CD4-positive, alpha-beta memory T cell (primary cell): ENCODE results near the gene SLC2A4RG. TPM values are rescaled to one million over a fixed set of nuclear protein-coding genes. Genes with fewer than 3 reads are reported as not detected.

Source experiments
- CTCF ChIA-PET: fragments of 350-600 bp; sonication (Branson Sonifier 250); formaldehyde crosslinking; loops from one replicate; lab custom pipeline; 2021; ENCODE audit warnings: inconsistent platforms; ENCODE audit not compliant: partially characterized antibody; lab: Charles Lee
- POLR2A ChIA-PET: fragments of 350-600 bp; sonication (Branson Sonifier 250); formaldehyde crosslinking; loops from one replicate; lab custom pipeline; 2021; ENCODE audit not compliant: partially characterized antibody; lab: Charles Lee
- DNase-seq, 5 donors: peaks; one replicate each; pipeline versions ENCODE4 v3.0.0 to v3.0.0-alpha.2; 2020 to 2022; ENCODE audit warnings: mixed read lengths in 1 of 5
- H3K27ac ChIP-seq: one replicate; pipeline ENCODE4 v1.7.0; 2013; ENCODE audit warnings: low read depth, low read length
- H3K27me3 ChIP-seq: 2 replicates; pipeline ENCODE4 v1.7.0; 2013; ENCODE audit warnings: mild to moderate bottlenecking, low read length, moderate library complexity; ENCODE audit not compliant: insufficient read depth
- H3K36me3 ChIP-seq: 2 replicates; pipeline ENCODE4 v1.7.0; 2013; ENCODE audit warnings: mild to moderate bottlenecking, low read length, moderate library complexity; ENCODE audit not compliant: insufficient read depth
- H3K4me1 ChIP-seq: 2 replicates; pipeline ENCODE4 v1.7.0; 2013; ENCODE audit warnings: mild to moderate bottlenecking, low read length, moderate library complexity; ENCODE audit not compliant: insufficient read depth
- H3K4me3 ChIP-seq, 2 donors: one replicate each; pipeline ENCODE4 v1.7.0; 2013; ENCODE audit warnings: low read length in 2 of 2, mild to moderate bottlenecking in 1 of 2
- H3K9me3 ChIP-seq, 2 donors: one replicate each; pipeline ENCODE4 v1.7.0; 2013; ENCODE audit warnings: low read length in 2 of 2, control low read depth in 1 of 2; ENCODE audit not compliant: control insufficient read depth in 1 of 2
- H3K27ac Mint-ChIP-seq, 7 donors: one replicate each; pipeline ENCODE4 v1.8.0; 2020 to 2021; ENCODE audit warnings: mixed read lengths in 7 of 7, mild to moderate bottlenecking in 6 of 7, inconsistent platforms in 3 of 7, moderate library complexity in 3 of 7
- H3K27me3 Mint-ChIP-seq, 2 donors: one replicate each; pipeline ENCODE4 v1.8.0; 2020 to 2021; ENCODE audit warnings: mixed read lengths in 2 of 2
- H3K36me3 Mint-ChIP-seq, 2 donors: one replicate each; pipeline ENCODE4 v1.8.0; 2020 to 2021; ENCODE audit warnings: mixed read lengths in 2 of 2, inconsistent platforms in 1 of 2, mild to moderate bottlenecking in 1 of 2
- H3K4me1 Mint-ChIP-seq, 4 donors: one replicate each; pipeline ENCODE4 v1.8.0; 2020 to 2021; ENCODE audit warnings: mixed read lengths in 4 of 4, mild to moderate bottlenecking in 1 of 4
- H3K4me3 Mint-ChIP-seq, 8 donors: one replicate each; pipeline ENCODE4 v1.8.0; 2020 to 2021; ENCODE audit warnings: mixed read lengths in 8 of 8, mild to moderate bottlenecking in 7 of 8, moderate library complexity in 6 of 8, inconsistent platforms in 3 of 8
- H3K9me3 Mint-ChIP-seq, 8 donors: one replicate each; pipeline ENCODE4 v1.8.0; 2020 to 2021; ENCODE audit warnings: mixed read lengths in 8 of 8, mild to moderate bottlenecking in 5 of 8, inconsistent platforms in 3 of 8, moderate library complexity in 1 of 8
- intact Hi-C: fragments of 100-400 bp; cut with micrococcal nuclease; formaldehyde crosslinking; loops from one replicate; pipeline ENCODE4 v1.15.1; 2023
- polyA plus RNA-seq, 2 donors: library from polyadenylated mRNA; unstranded; fragments of 300-500 nt; fragmentation: Illumina TruSeq; gene quantifications; one replicate each; pipeline ENCODE4 v1.2.3, GENCODE V29; 2021
- total RNA-seq, 2 experiments: library from RNA; stranded (reverse); gene quantifications; one replicate each; pipeline ENCODE4 v1.2.3, GENCODE V29; 2021

SLC2A4RG gene
- total and polyA plus RNA-seq, 4 experiments from 2014 or later = 2.2 to 124 (median 64.5) TPM

GRCh38 chr20:63765902-63766301, 26.3 kb downstream of the SLC2A4RG start:
- Histone ChIP-seq H3K36me3 (no peaks in the 10 kb centered on the region), H3K27ac (no peak overlapping the region), H3K9me3 (no peaks in the 10 kb centered on the region), H3K27me3 (no peaks in the 10 kb centered on the region), H3K4me1 (no peaks in the 10 kb centered on the region), H3K4me3 (no peak overlapping the region)
- POLR2A ChIA-PET = interaction anchor here (1.1 kb wide), 2 partner anchors 17 to 57 kb away, joined by 3 to 5 read pairs; no protein-coding TSS in a partner anchor
- H3K9me3 Mint-ChIP-seq = no peaks in the 10 kb centered on the region
- H3K27ac Mint-ChIP-seq = no peak overlapping the region
- intact Hi-C loops = no loop called here
- DNase-seq = no peak
- no peaks in the 10 kb centered on the region for H3K4me1 Mint-ChIP-seq
- H3K36me3 Mint-ChIP-seq = no peaks in the 10 kb centered on the region
- CTCF ChIA-PET = no interaction called here
- no peaks in the 10 kb centered on the region for H3K27me3 Mint-ChIP-seq
- H3K4me3 Mint-ChIP-seq = no peak overlapping the region

- Histone ChIP-seq H3K27ac (no peak overlapping the region), H3K36me3 (no peaks in the 10 kb centered on the region), H3K9me3 (no peaks in the 10 kb centered on the region), H3K4me3 (no peak overlapping the region), H3K4me1 (no peaks in the 10 kb centered on the region), H3K27me3 (no peaks in the 10 kb centered on the region)
- H3K4me1 Mint-ChIP-seq = no peaks in the 10 kb centered on the region
- no peak for DNase-seq
- H3K27ac Mint-ChIP-seq = no peak overlapping the region
- H3K36me3 Mint-ChIP-seq = no peaks in the 10 kb centered on the region
- H3K27me3 Mint-ChIP-seq = no peaks in the 10 kb centered on the region
- POLR2A ChIA-PET = interaction anchor here (1.1 kb wide), 1 partner anchor 58 kb away, joined by 3 read pairs; no protein-coding TSS in a partner anchor
- no peaks in the 10 kb centered on the region for H3K9me3 Mint-ChIP-seq
- intact Hi-C loops = no loop called here
- no peak overlapping the region for H3K4me3 Mint-ChIP-seq
- CTCF ChIA-PET = interaction anchor here (0.6 kb wide), 1 partner anchor 17 kb away, joined by 3 read pairs; no protein-coding TSS in a partner anchor
Measured at GRCh38 chr20:63766695-63767426, 27.3 kb downstream of the SLC2A4RG start.

GRCh38 chr20:63767456-63767855, 27.9 kb downstream of the SLC2A4RG start:
- no peak overlapping the region for H3K27ac ChIP-seq
- intact Hi-C loops = no loop called here
- ChIA-PET POLR2A (no interaction called here), CTCF (interaction anchor here (0.6 kb wide), 1 partner anchor 16 kb away, joined by 3 read pairs; no protein-coding TSS in a partner anchor)
- Mint-ChIP-seq H3K27me3 (no peaks in the 10 kb centered on the region), H3K9me3 (no peaks in the 10 kb centered on the region), H3K27ac (no peak overlapping the region), H3K36me3 (no peaks in the 10 kb centered on the region), H3K4me1 (no peaks in the 10 kb centered on the region), H3K4me3 (no peak overlapping the region)
- no peaks in the 10 kb centered on the region for H3K9me3 ChIP-seq
- H3K4me1 ChIP-seq = no peaks in the 10 kb centered on the region
- no peak overlapping the region for H3K4me3 ChIP-seq
- no peak for DNase-seq
- H3K27me3 ChIP-seq = no peaks in the 10 kb centered on the region
- H3K36me3 ChIP-seq = no peaks in the 10 kb centered on the region

- no peak overlapping the region for H3K27ac Mint-ChIP-seq
- Histone ChIP-seq H3K27ac (no peak overlapping the region), H3K4me1 (no peaks in the 10 kb centered on the region), H3K9me3 (no peaks in the 10 kb centered on the region), H3K27me3 (no peaks in the 10 kb centered on the region), H3K36me3 (no peaks in the 10 kb centered on the region), H3K4me3 (no peak overlapping the region)
- no peaks in the 10 kb centered on the region for H3K27me3 Mint-ChIP-seq
- ChIA-PET CTCF (no interaction called here), POLR2A (no interaction called here)
- no peaks in the 10 kb centered on the region for H3K36me3 Mint-ChIP-seq
- H3K4me1 Mint-ChIP-seq = no peaks in the 10 kb centered on the region
- no peaks in the 10 kb centered on the region for H3K9me3 Mint-ChIP-seq
- H3K4me3 Mint-ChIP-seq = no peak overlapping the region
- intact Hi-C loops = no loop called here
- no peak for DNase-seq
Measured at GRCh38 chr20:63767886-63768285, 28.3 kb downstream of the SLC2A4RG start.

GRCh38 chr20:63768591-63769515, 29.3 kb downstream of the SLC2A4RG start:
- CTCF ChIA-PET = interaction anchor here (1.4 to 1.6 kb wide), 2 partner anchors 15 to 231 kb away, joined by 3 read pairs; no protein-coding TSS in a partner anchor
- H3K27me3 Mint-ChIP-seq = no peaks in the 10 kb centered on the region

GRCh38 chr20:63769891-63770474, 30.4 kb downstream of the SLC2A4RG start:
- Mint-ChIP-seq H3K9me3 (no peaks in the 10 kb centered on the region), H3K27ac (no peak overlapping the region), H3K4me3 (no peak overlapping the region), H3K4me1 (peaks cover 0 to 1% (median 0%) of the 10 kb centered on the region in 4 donors), H3K27me3 (peaks cover 0 to 2% of the 10 kb centered on the region in 2 donors), H3K36me3 (no peaks in the 10 kb centered on the region)
- Histone ChIP-seq H3K27ac (no peak overlapping the region), H3K4me1 (no peaks in the 10 kb centered on the region), H3K9me3 (no peaks in the 10 kb centered on the region), H3K27me3 (no peaks in the 10 kb centered on the region), H3K4me3 (no peak overlapping the region), H3K36me3 (no peaks in the 10 kb centered on the region)
- ChIA-PET CTCF (interaction anchor here (1.4 to 1.6 kb wide), 2 partner anchors 14 to 232 kb away, joined by 3 read pairs; no protein-coding TSS in a partner anchor), POLR2A (no interaction called here)
- intact Hi-C loops = no loop called here
- no peak for DNase-seq

More at GRCh38 chr20:63768591-63769515, 29.3 kb downstream of the SLC2A4RG start:
- POLR2A ChIA-PET = no interaction called here
- H3K36me3 ChIP-seq = no peaks in the 10 kb centered on the region
- no peaks in the 10 kb centered on the region for H3K4me1 ChIP-seq
- H3K4me3 ChIP-seq = no peak overlapping the region
- no peak overlapping the region for H3K27ac ChIP-seq
- no peaks in the 10 kb centered on the region for H3K36me3 Mint-ChIP-seq
- no peaks in the 10 kb centered on the region for H3K4me1 Mint-ChIP-seq
- intact Hi-C loops = no loop called here
- H3K27ac Mint-ChIP-seq = peak overlapping the region in 1 of 7 donors; percentile 41
- DNase-seq = no peak
- H3K27me3 ChIP-seq = no peaks in the 10 kb centered on the region
- no peak overlapping the region for H3K4me3 Mint-ChIP-seq
- no peaks in the 10 kb centered on the region for H3K9me3 ChIP-seq
- no peaks in the 10 kb centered on the region for H3K9me3 Mint-ChIP-seq
